H9 (cell line): ENCODE data around the gene GSG1L. TPM values are rescaled to one million over a fixed set of nuclear protein-coding genes. Genes with fewer than 3 reads are reported as not detected.

Experiments used
- DNase-seq: peaks from one replicate; pipeline ENCODE4 v3.0.0-alpha.2; 2017
- H2AFZ ChIP-seq: one replicate; pipeline ENCODE4 v1.6.1; 2013; ENCODE audit warnings: mild to moderate bottlenecking, low read length, control low read depth, moderate library complexity
- H2AK5ac ChIP-seq: 2 replicates; pipeline ENCODE4 v1.6.1; 2013; ENCODE audit warnings: low read length, control low read depth, mixed read lengths; ENCODE audit not compliant: insufficient read length
- H2BK120ac ChIP-seq: one replicate; pipeline ENCODE4 v1.6.1; 2013; ENCODE audit warnings: low read depth, mild to moderate bottlenecking, low read length, control low read depth, inconsistent platforms; ENCODE audit not compliant: poor library complexity, severe bottlenecking
- H2BK12ac ChIP-seq: 2 replicates; pipeline ENCODE4 v1.6.1; 2013; ENCODE audit warnings: low read length, control low read depth, mixed read lengths, low read depth; ENCODE audit not compliant: insufficient read length
- H2BK15ac ChIP-seq: 2 replicates; pipeline ENCODE4 v1.6.1; 2013; ENCODE audit warnings: low read depth, low read length, control low read depth
- H2BK20ac ChIP-seq: one replicate; pipeline ENCODE4 v1.6.1; 2013; ENCODE audit warnings: low read depth, mild to moderate bottlenecking, low read length, control low read depth, inconsistent platforms; ENCODE audit not compliant: poor library complexity, severe bottlenecking
- H2BK5ac ChIP-seq: 2 replicates; pipeline ENCODE4 v1.6.1; 2013; ENCODE audit warnings: low read length, control low read depth, mixed read lengths; ENCODE audit not compliant: insufficient read length
- H3K14ac ChIP-seq: 2 replicates; pipeline ENCODE4 v1.6.1; 2013; ENCODE audit warnings: low read length, control low read depth; ENCODE audit not compliant: insufficient read depth
- H3K18ac ChIP-seq: 2 replicates; pipeline ENCODE4 v1.6.1; 2013; ENCODE audit warnings: low read depth, mild to moderate bottlenecking, mixed read lengths, low read length, control low read depth; ENCODE audit not compliant: insufficient read length
- H3K23ac ChIP-seq: 2 replicates; pipeline ENCODE4 v1.6.1; 2013; ENCODE audit warnings: low read length, control low read depth, mixed read lengths, low read depth; ENCODE audit not compliant: insufficient read length
- H3K23me2 ChIP-seq: 2 replicates; pipeline ENCODE4 v1.6.1; 2013; ENCODE audit warnings: low read depth, mild to moderate bottlenecking, mixed read lengths, low read length, control low read depth; ENCODE audit not compliant: insufficient read length, poor library complexity, severe bottlenecking
- H3K27ac ChIP-seq: 2 replicates; pipeline ENCODE4 v1.5.1; 2013; ENCODE audit warnings: low read length, control low read depth, mixed read lengths, low read depth; ENCODE audit not compliant: insufficient read length
- H3K27me3 ChIP-seq: 2 replicates; pipeline ENCODE4 v1.6.1; 2013; ENCODE audit warnings: low read length, control low read depth, inconsistent platforms; ENCODE audit not compliant: insufficient read depth
- H3K4ac ChIP-seq: 2 replicates; pipeline ENCODE4 v1.6.1; 2013; ENCODE audit warnings: low read depth, mild to moderate bottlenecking, control low read depth, inconsistent platforms, low read length, moderate library complexity
- H3K4me1 ChIP-seq: 2 replicates; pipeline ENCODE4 v1.6.1; 2013; ENCODE audit warnings: low read length, control low read depth, inconsistent platforms; ENCODE audit not compliant: insufficient read depth
- H3K4me2 ChIP-seq: 2 replicates; pipeline ENCODE4 v1.6.1; 2013; ENCODE audit warnings: low read length, control low read depth, mixed read lengths; ENCODE audit not compliant: insufficient read length, insufficient read depth
- H3K56ac ChIP-seq: 2 replicates; pipeline ENCODE4 v1.6.1; 2013; ENCODE audit warnings: low read depth, mild to moderate bottlenecking, mixed read lengths, low read length, control low read depth; ENCODE audit not compliant: insufficient read length
- H3K79me1 ChIP-seq: 2 replicates; pipeline ENCODE4 v1.6.1; 2013; ENCODE audit warnings: low read depth, mild to moderate bottlenecking, moderate library complexity, low read length, control low read depth, inconsistent platforms; ENCODE audit not compliant: insufficient read depth, poor library complexity, severe bottlenecking
- H3K79me2 ChIP-seq: 2 replicates; pipeline ENCODE4 v1.6.1; 2013; ENCODE audit warnings: low read length, control low read depth, inconsistent platforms; ENCODE audit not compliant: insufficient read depth
- H3K9ac ChIP-seq: 2 replicates; pipeline ENCODE4 v1.6.1; 2013; ENCODE audit warnings: low read length, control low read depth, mixed read lengths; ENCODE audit not compliant: insufficient read length; ENCODE audit errors: extremely low read depth
- H3K9me3 ChIP-seq: one replicate; pipeline ENCODE4 v1.6.1; 2013; ENCODE audit warnings: low read depth, low read length, inconsistent platforms; ENCODE audit not compliant: control insufficient read depth
- H3T11ph ChIP-seq: one replicate; pipeline ENCODE4 v1.6.1; 2013; ENCODE audit warnings: mild to moderate bottlenecking, low read length, control low read depth, inconsistent platforms
- H4K20me1 ChIP-seq: one replicate; pipeline ENCODE4 v1.6.1; 2013; ENCODE audit not compliant: control insufficient read depth, insufficient read length, insufficient read depth
- H4K5ac ChIP-seq: 2 replicates; pipeline ENCODE4 v1.6.1; 2013; ENCODE audit warnings: low read depth, mild to moderate bottlenecking, mixed read lengths, low read length, control low read depth; ENCODE audit not compliant: insufficient read length
- H4K8ac ChIP-seq: replicated peaks from 2 replicates; pipeline ENCODE4 v1.6.1; 2013; ENCODE audit warnings: low read length, control low read depth, mixed read lengths, low read depth; ENCODE audit not compliant: insufficient read length
- H4K91ac ChIP-seq: 2 replicates; pipeline ENCODE4 v1.6.1; 2013; ENCODE audit warnings: low read depth, mild to moderate bottlenecking, moderate library complexity, mixed read lengths, low read length, control low read depth; ENCODE audit not compliant: insufficient read length
- H3K27ac Mint-ChIP-seq, 3 experiments: 2 replicates in 2 of 3; 3 replicates in 1 of 3; pipeline ENCODE4 v1.8.0; 2020 to 2021; ENCODE audit warnings: mixed read lengths in 3 of 3, mild to moderate bottlenecking in 1 of 3, moderate library complexity in 1 of 3
- H3K27me3 Mint-ChIP-seq: 2 replicates; pipeline ENCODE4 v1.8.0; 2021; ENCODE audit warnings: low read depth, mild to moderate bottlenecking, moderate library complexity, mixed read lengths
- H3K36me3 Mint-ChIP-seq, 3 experiments: 2 replicates in 2 of 3; 3 replicates in 1 of 3; pipeline ENCODE4 v1.8.0; 2020 to 2021; ENCODE audit warnings: low read depth in 3 of 3, mixed read lengths in 3 of 3; ENCODE audit not compliant: insufficient read depth in 1 of 3
- H3K4me1 Mint-ChIP-seq, 2 experiments: 2 replicates each; pipeline ENCODE4 v1.8.0; 2020; ENCODE audit warnings: mixed read lengths in 2 of 2
- H3K4me3 Mint-ChIP-seq, 2 experiments: 2 replicates in 1 of 2; 3 replicates in 1 of 2; pipeline ENCODE4 v1.8.0; 2020 to 2021; ENCODE audit warnings: mild to moderate bottlenecking in 2 of 2, mixed read lengths in 2 of 2, moderate library complexity in 1 of 2
- H3K9me3 Mint-ChIP-seq, 2 experiments: 2 replicates in 1 of 2; 3 replicates in 1 of 2; pipeline ENCODE4 v1.8.0; 2020; ENCODE audit warnings: mild to moderate bottlenecking in 2 of 2, mixed read lengths in 2 of 2, moderate library complexity in 1 of 2
- WGBS: extraction: QIAGEN DNeasy Blood & Tissue Kit; methylation state at CpG from one replicate; pipeline ENCODE4 v1.1.7; 2013; ENCODE audit warnings: missing lambda C conversion rate, low lambda C conversion rate, mixed read lengths; ENCODE audit not compliant: insufficient read length; ENCODE audit errors: extremely low coverage; 5-methylcytosine and 5-hydroxymethylcytosine counted together
- long read RNA-seq: library from polyadenylated mRNA; unstranded; transcript quantifications from one replicate; pipeline ENCODE4 v2.0.0, GENCODE V29; 2020
- total RNA-seq: library from RNA; stranded (reverse); gene quantifications from 2 replicates; pipeline ENCODE4 v1.2.1, GENCODE V29; 2021
- TF ChIP-seq, protein P1 (sequence below): fragments of 200-600 bp; sonication (generic); conservative IDR thresholded peaks from 3 replicates; pipeline ENCODE4 v1.8.0; 2021; ENCODE audit warnings: antibody characterized with exemption, mild to moderate bottlenecking

Gene GSG1L
- total RNA-seq: 0.35 and 0.83 TPM in 2 replicates
- long read RNA-seq, partial matches to known transcripts: 0 of 1 reads
- long read RNA-seq, other reads (novel, unspliced or antisense): 1 of 1 reads

DNA sequence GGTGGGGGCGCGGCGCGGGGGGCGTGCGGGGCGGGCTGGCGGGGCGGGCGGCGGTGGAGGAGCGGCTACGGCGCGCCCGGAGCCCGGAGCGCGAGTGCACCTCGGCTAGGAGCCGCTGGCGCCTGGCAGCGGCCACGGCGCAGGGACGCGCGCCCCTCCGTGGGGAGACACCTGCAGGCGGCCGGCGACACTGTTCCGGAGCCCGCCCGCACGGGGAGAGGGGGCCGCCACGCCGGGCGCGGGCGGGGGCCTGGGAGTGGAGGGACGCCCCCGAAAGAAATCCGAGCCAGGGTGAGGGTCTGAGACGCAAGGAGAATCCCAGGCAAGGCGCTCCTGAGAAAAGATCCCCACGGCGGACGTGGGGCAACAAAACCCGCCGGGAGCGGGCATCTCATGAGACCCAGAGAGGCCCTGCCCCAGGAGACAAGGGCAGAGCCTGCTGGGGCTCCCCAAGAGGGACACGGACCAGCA is at the start of gene GSG1L:
TSS of gene GSG1L (minus strand) at position 124 of the 471 bp plus-strand sequence. CDS start 290 bp downstream, outside the sequence.
- H3K4me2 ChIP-seq: peak within 1 kb of the TSS; percentile 31
- no peaks in the 10 kb centered on the region for H4K20me1 ChIP-seq
- H3K23ac ChIP-seq: no peak within 1 kb of the TSS
- H3K14ac ChIP-seq: no peak within 1 kb of the TSS; the same call in 1 of the 2 replicates
- no peak within 1 kb of the TSS for H2AK5ac ChIP-seq
- no peak within 1 kb of the TSS for H3K27ac ChIP-seq
- no peaks in the 10 kb centered on the region for H3K79me1 ChIP-seq
- H3K4me1 ChIP-seq: no peaks in the 10 kb centered on the region
- DNase-seq: no peak
- peaks cover 2 to 5% of the 10 kb centered on the region in 2 experiments; a peak in 3 of 4 replicates for H3K4me1 Mint-ChIP-seq
- no peak within 1 kb of the TSS for H4K91ac ChIP-seq
- H3K56ac ChIP-seq: no peak within 1 kb of the TSS
- no peak within 1 kb of the TSS for H3T11ph ChIP-seq
- H2BK15ac ChIP-seq: no peak within 1 kb of the TSS
- peak within 1 kb of the TSS; percentile 56 to 74 for H3K4me3 Mint-ChIP-seq
- no peaks in the 10 kb centered on the region for H3K9me3 ChIP-seq
- WGBS: no CpG with 5 or more reads among the region's 54 CpGs
- H3K9ac ChIP-seq: no peak within 1 kb of the TSS
- H2BK5ac ChIP-seq: no peak within 1 kb of the TSS
- H2BK20ac ChIP-seq: no peak within 1 kb of the TSS
- H3K23me2 ChIP-seq: peaks cover 5% of the 10 kb centered on the region
- H3K27me3 ChIP-seq: peaks cover 18% of the 10 kb centered on the region; the same call in 1 of the 2 replicates
- no peak within 1 kb of the TSS for H4K8ac ChIP-seq
- H3K18ac ChIP-seq: no peak within 1 kb of the TSS
- H3K36me3 Mint-ChIP-seq: no peaks in the 10 kb centered on the region
- H2BK12ac ChIP-seq: no peak within 1 kb of the TSS
- TF ChIP-seq, protein P1, sequence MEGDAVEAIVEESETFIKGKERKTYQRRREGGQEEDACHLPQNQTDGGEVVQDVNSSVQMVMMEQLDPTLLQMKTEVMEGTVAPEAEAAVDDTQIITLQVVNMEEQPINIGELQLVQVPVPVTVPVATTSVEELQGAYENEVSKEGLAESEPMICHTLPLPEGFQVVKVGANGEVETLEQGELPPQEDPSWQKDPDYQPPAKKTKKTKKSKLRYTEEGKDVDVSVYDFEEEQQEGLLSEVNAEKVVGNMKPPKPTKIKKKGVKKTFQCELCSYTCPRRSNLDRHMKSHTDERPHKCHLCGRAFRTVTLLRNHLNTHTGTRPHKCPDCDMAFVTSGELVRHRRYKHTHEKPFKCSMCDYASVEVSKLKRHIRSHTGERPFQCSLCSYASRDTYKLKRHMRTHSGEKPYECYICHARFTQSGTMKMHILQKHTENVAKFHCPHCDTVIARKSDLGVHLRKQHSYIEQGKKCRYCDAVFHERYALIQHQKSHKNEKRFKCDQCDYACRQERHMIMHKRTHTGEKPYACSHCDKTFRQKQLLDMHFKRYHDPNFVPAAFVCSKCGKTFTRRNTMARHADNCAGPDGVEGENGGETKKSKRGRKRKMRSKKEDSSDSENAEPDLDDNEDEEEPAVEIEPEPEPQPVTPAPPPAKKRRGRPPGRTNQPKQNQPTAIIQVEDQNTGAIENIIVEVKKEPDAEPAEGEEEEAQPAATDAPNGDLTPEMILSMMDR: peak; percentile 23; the same call in 2 of the 3 replicates
- H3K9me3 Mint-ChIP-seq: no peaks in the 10 kb centered on the region
- no peak within 1 kb of the TSS for H3K4ac ChIP-seq
- peaks cover 74% of the 10 kb centered on the region for H3K27me3 Mint-ChIP-seq
- H4K5ac ChIP-seq: no peak within 1 kb of the TSS
- no peak within 1 kb of the TSS for H2AFZ ChIP-seq
- H3K79me2 ChIP-seq: no peaks in the 10 kb centered on the region
- H2BK120ac ChIP-seq: no peak within 1 kb of the TSS
- no peak within 1 kb of the TSS for H3K27ac Mint-ChIP-seq
